Fibroblast of lung (primary cell): ENCODE measurements around the gene GPR45.
"Not testable (repeated sequence)": the region's sequence is repeated elsewhere in the genome, so short reads cannot be mapped to it uniquely, and the experiment has no call there.

ENCODE experiments used
- EZH2 ChIP-seq: IDR thresholded peaks from 2 replicates; pipeline ENCODE4 v1.5.1; 2012; ENCODE audit warnings: low read length, control low read depth, mild to moderate bottlenecking; ENCODE audit errors: missing control alignments
- TF ChIP-seq, protein P1 (sequence below), 2 donors: IDR thresholded peaks in 1 of 2; conservative IDR thresholded peaks in 1 of 2; 1 replicate in 1 of 2; 2 replicates in 1 of 2; pipeline ENCODE4 v1.5.1; 2011 to 2012; ENCODE audit warnings: low read length in 2 of 2, control low read depth in 1 of 2, inconsistent platforms in 1 of 2, low read depth in 1 of 2, mild to moderate bottlenecking in 1 of 2

DNA sequence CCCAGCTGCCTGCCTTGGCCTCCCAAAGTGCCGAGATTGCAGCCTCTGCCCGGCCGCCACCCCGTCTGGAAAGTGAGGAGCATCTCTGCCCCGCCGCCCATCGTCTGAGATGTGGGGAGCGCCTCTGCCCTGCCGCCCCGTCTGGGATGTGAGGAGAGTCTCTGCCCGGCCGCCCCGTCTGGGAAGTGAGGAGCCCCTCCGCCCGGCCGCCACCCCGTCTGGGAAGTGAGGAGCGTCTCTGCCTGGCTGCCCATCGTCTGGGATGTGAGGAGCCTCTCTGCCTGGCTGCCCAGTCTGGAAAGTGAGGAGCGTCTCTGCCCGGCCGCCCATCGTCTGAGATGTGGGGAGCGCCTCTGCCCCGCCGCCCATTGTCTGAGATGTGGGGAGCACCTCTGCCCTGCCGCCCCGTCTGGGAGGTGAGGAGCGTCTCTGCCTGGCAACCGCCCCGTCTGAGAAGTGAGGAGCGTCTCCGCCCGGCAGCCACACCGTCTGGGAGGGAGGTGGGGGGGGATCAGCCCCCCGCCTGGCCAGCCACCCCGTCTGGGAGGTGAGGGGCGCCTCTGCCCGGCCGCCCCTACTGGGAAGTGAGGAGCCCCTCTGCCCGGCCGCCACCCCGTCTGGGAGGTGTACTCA is 9.6 kb downstream of the GPR45 start:
- TF ChIP-seq, protein P1, sequence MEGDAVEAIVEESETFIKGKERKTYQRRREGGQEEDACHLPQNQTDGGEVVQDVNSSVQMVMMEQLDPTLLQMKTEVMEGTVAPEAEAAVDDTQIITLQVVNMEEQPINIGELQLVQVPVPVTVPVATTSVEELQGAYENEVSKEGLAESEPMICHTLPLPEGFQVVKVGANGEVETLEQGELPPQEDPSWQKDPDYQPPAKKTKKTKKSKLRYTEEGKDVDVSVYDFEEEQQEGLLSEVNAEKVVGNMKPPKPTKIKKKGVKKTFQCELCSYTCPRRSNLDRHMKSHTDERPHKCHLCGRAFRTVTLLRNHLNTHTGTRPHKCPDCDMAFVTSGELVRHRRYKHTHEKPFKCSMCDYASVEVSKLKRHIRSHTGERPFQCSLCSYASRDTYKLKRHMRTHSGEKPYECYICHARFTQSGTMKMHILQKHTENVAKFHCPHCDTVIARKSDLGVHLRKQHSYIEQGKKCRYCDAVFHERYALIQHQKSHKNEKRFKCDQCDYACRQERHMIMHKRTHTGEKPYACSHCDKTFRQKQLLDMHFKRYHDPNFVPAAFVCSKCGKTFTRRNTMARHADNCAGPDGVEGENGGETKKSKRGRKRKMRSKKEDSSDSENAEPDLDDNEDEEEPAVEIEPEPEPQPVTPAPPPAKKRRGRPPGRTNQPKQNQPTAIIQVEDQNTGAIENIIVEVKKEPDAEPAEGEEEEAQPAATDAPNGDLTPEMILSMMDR (conservative IDR thresholded peaks at IDR 0.05 in 1 of 2, IDR thresholded peaks at IDR 0.05 in 1 of 2; ENCODE audit: low read depth in 1 of 2, low read length in 2 of 2): not testable (repeated sequence)
- TF ChIP-seq EZH2: not testable (repeated sequence)
